ENCODE data around the gene DAPK3.

DAPK3 gene

GRCh38 chr19:3984908-3985642, 14.2 kb upstream of the DAPK3 start, which contains the start of gene EEF2:
TSS of gene EEF2 (minus strand) at chr19:3985463. CDS start at chr19:3985380, 83 bp downstream.
- Mint-ChIP-seq H3K27ac (peak within 1 kb of the TSS; percentile 90), H3K36me3 (peaks cover 37% of the 10 kb centered on the region), H3K4me1 (peaks cover 59% of the 10 kb centered on the region), H3K27me3 (no peaks in the 10 kb centered on the region), H3K4me3 (peak within 1 kb of the TSS; percentile 97), H3K9me3 (no peaks in the 10 kb centered on the region)
- peak; percentile 92 for DNase-seq
- CTCF ChIA-PET: interaction anchor here (1.1 to 1.7 kb wide), 7 partner anchors 16 to 223 kb away, joined by 3 to 14 read pairs (median 4); partner anchors contain the start of genes MRPL54 and PIAS4

DNA sequence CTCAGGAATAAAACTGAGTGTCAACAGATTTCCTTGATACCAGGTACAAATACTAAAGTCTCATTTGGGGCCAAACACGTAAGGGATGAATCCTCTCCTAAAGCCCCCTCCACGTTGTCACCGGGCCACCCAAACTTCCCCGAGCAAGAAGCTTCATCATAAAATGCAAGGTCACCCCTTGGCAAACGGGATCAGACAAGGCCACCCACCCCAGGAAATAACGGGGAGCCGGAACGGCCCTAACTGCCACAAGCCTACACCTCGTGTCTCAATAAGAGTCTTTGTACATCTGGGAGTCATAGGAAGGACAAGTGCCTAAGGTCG, 13.6 kb upstream of the DAPK3 start:
- H3K4me3 Mint-ChIP-seq: peak overlapping the region; percentile 97
- peaks cover 62% of the 10 kb centered on the region for H3K4me1 Mint-ChIP-seq
- CTCF ChIA-PET: interaction anchor here (0.9 to 1.4 kb wide), 2 partner anchors 13 to 222 kb away, joined by 3 read pairs; partner anchors contain the start of genes DAPK3 and MRPL54
- no peaks in the 10 kb centered on the region for H3K27me3 Mint-ChIP-seq
- H3K36me3 Mint-ChIP-seq: peaks cover 41% of the 10 kb centered on the region
- H3K27ac Mint-ChIP-seq: peak overlapping the region; percentile 90
- no peaks in the 10 kb centered on the region for H3K9me3 Mint-ChIP-seq
- DNase-seq: no peak

- DNase-seq: peak; percentile 22
- CTCF ChIA-PET: interaction anchor here (0.7 to 0.9 kb wide), 2 partner anchors 12 to 13 kb away, joined by 3 read pairs; partner anchors contain the start of gene DAPK3
- Mint-ChIP-seq H3K4me3 (peak overlapping the region; percentile 97), H3K27ac (peak overlapping the region; percentile 90), H3K4me1 (peaks cover 65% of the 10 kb centered on the region), H3K36me3 (peaks cover 45% of the 10 kb centered on the region), H3K9me3 (no peaks in the 10 kb centered on the region), H3K27me3 (no peaks in the 10 kb centered on the region)
Measured at GRCh38 chr19:3983936-3984583, 13.2 kb upstream of the DAPK3 start.

DNA sequence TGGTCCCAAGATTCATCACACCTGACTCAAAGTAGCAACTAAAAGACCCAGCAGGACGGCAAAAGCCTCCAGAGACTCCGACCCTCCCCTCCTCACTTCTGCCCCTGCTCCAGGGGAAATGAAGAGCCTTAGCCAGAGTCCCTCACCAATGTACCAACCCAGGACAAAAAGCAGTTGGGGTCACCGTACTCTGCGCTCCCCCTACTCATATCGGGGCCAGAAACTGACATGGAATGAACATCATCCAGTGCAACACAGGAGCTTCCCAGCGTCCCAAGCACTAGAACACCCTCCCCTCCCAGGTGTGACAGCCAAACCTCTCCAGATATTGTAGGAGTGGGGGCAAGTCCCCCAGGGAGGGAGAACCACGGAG, 12.6 kb upstream of the DAPK3 start:
- CTCF ChIA-PET: interaction anchor here (0.7 kb wide), 1 partner anchor 11 kb away, joined by 3 read pairs; no protein-coding TSS in a partner anchor
- Mint-ChIP-seq H3K27me3 (no peaks in the 10 kb centered on the region), H3K4me1 (peaks cover 65% of the 10 kb centered on the region), H3K27ac (peak overlapping the region; percentile 64), H3K4me3 (peak overlapping the region; percentile 97), H3K36me3 (peaks cover 48% of the 10 kb centered on the region), H3K9me3 (no peaks in the 10 kb centered on the region)
- no peak for DNase-seq

DNA sequence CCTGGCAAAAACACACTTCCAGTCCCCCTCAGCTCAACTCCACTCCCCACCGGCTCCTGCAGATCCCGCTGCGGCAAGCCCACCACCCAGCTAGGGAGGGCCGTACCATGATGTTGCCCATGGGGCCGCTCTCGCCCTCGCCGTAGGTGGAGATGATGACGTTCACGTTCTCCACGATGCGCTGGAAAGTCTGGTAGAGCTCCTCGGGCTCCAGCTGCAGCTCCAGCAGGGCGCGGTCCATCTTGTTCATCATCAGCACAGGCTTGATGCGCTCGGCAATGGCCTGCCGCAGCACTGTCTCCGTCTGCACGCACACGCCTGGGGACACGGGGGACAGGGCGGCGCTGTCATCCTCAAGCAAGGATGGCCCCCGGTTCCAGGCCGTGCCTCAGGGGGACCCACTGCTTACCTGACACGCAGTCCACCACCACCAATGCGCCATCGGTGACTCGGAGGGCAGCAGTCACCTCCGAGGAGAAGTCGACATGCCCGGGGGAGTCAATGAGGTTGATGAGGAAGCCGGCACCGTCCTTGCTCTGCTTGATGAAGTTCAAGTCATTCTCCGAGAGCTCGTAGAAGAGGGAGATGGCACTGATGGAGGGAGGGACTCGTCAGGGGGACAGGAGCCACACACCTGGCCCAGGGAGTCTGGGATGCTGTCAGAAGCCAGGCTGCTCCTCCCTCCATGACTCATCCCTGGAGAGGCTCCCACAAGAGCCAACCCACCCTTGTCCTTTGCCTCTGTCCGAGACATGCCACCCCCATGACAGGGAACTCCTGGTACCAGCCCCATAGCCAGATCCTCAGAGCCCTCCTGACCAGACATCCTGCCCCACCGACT, 12.0 kb upstream of the DAPK3 start:
- Mint-ChIP-seq H3K4me1 (peaks cover 63% of the 10 kb centered on the region), H3K36me3 (peaks cover 51% of the 10 kb centered on the region), H3K27ac (peak overlapping the region; percentile 64), H3K4me3 (peak overlapping the region; percentile 97), H3K27me3 (no peaks in the 10 kb centered on the region), H3K9me3 (no peaks in the 10 kb centered on the region)
- CTCF ChIA-PET: interaction anchor here (0.7 to 0.9 kb wide), 2 partner anchors 11 to 204 kb away, joined by 3 read pairs; no protein-coding TSS in a partner anchor
- DNase-seq: peak; percentile 21

GRCh38 chr19:3981736-3982681, 11.1 kb upstream of the DAPK3 start:
- Mint-ChIP-seq H3K4me1 (peaks cover 55% of the 10 kb centered on the region), H3K4me3 (peak overlapping the region; percentile 41), H3K27ac (no peak overlapping the region), H3K27me3 (no peaks in the 10 kb centered on the region), H3K9me3 (no peaks in the 10 kb centered on the region), H3K36me3 (peaks cover 56% of the 10 kb centered on the region)
- DNase-seq: no peak
- CTCF ChIA-PET: interaction anchor here (0.9 kb wide), 1 partner anchor 205 kb away, joined by 3 read pairs; no protein-coding TSS in a partner anchor

- Mint-ChIP-seq H3K9me3 (no peaks in the 10 kb centered on the region), H3K4me3 (peak overlapping the region; percentile 23), H3K4me1 (peaks cover 49% of the 10 kb centered on the region), H3K27me3 (no peaks in the 10 kb centered on the region), H3K27ac (no peak overlapping the region), H3K36me3 (peaks cover 59% of the 10 kb centered on the region)
- no peak for DNase-seq
- CTCF ChIA-PET: no interaction called here
Measured at GRCh38 chr19:3981373-3981735, 10.5 kb upstream of the DAPK3 start.

DNA sequence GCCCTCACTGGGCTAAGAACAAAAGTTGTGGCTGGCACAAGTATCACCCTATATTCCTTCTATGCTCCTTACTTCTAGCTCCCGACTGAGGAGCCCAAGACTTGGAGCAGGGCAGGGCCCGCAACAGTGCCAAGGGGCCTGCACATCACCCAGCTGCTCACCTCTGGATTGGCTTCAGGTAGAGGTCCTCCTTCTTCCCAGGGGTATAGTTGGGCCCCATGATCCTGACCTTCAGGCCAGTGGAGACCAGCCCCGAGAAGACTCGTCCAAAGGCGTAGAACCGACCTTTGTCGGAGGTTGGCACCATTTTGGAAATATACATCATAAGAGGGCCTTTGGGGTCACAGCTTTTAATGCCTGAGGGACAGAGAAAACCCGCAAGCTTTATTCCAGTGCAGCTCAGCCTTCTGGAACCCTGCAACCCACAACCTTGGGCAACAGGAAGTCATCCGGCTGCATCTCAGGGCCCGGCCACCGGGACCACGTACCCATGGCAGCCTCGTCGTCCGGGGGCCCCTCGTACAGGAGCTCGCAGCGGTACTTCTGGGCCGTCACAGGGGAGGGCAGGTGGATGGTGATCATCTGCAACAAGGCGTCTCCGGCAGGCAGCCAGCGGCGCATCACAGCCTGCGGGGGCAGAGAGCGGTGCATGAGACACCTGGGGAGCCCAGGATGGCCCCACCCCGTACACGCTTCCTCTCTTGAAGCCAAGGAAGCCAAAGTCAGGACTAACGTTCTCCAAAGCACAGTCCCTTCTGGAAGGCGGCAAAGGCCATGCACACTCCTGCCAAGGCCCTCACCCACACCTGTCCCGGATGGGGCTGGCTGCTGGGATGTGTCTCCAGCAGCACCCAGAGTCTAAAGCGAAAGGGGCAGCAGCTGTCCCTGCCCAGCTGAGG, 9.7 kb upstream of the DAPK3 start:
- CTCF ChIA-PET: no interaction called here
- Mint-ChIP-seq H3K27ac (no peak overlapping the region), H3K9me3 (no peaks in the 10 kb centered on the region), H3K4me1 (peaks cover 42% of the 10 kb centered on the region), H3K36me3 (peaks cover 66% of the 10 kb centered on the region), H3K4me3 (no peak overlapping the region), H3K27me3 (no peaks in the 10 kb centered on the region)
- no peak for DNase-seq

- Mint-ChIP-seq H3K36me3 (peaks cover 64% of the 10 kb centered on the region), H3K9me3 (no peaks in the 10 kb centered on the region), H3K27me3 (no peaks in the 10 kb centered on the region), H3K4me1 (peaks cover 36% of the 10 kb centered on the region), H3K4me3 (no peak overlapping the region), H3K27ac (no peak overlapping the region)
- CTCF ChIA-PET: no interaction called here
- no peak for DNase-seq
Measured at GRCh38 chr19:3979674-3980352, 8.9 kb upstream of the DAPK3 start.

DNA sequence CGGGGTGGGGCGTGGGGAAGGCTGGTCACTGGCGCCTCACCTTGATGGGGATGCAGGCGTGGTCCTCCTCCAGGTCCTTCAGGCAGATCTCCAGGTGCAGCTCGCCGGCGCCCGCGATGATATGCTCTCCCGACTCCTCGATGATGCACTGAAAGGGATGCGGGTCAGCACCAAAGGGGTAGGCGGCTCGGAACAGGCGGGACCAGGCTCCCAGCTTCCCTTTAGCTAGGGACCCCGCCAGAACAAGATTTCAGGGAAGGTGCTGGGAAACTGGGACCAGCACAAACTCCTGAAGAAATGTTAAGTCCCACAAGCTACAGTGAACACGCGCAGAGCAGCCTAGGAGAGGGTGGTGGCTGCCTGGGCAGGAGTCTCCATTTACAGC, 8.4 kb upstream of the DAPK3 start:
- Mint-ChIP-seq H3K27ac (no peak overlapping the region), H3K4me3 (no peak overlapping the region), H3K4me1 (peaks cover 31% of the 10 kb centered on the region), H3K36me3 (peaks cover 59% of the 10 kb centered on the region), H3K9me3 (no peaks in the 10 kb centered on the region), H3K27me3 (no peaks in the 10 kb centered on the region)
- CTCF ChIA-PET: no interaction called here
- DNase-seq: no peak

DNA sequence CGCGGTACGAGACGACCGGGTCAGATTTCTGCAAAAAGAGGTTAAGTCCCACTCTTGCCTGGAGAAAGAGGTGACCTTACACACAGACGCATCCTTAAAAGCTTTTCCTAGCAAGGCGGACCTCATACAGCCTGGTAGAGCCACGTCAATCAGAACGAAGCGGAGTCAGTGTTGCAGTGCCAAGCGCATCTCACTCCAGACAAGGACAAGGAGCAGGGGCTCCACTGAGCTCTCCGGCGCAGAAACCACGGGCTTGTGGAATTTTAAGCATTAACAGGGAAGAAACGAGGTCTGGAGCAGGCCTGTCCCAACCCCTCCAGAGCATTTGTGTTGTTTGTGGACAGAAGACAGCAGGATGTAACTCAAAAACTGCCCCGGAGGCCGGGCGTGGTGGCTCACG, 7.2 kb upstream of the DAPK3 start:
- H3K4me3 Mint-ChIP-seq: no peak overlapping the region
- CTCF ChIA-PET: no interaction called here

More for the DNA sequence above, 7.2 kb upstream of the DAPK3 start:
- H3K27ac Mint-ChIP-seq: no peak overlapping the region
- H3K4me1 Mint-ChIP-seq: peaks cover 20% of the 10 kb centered on the region
- no peak for DNase-seq
- no peaks in the 10 kb centered on the region for H3K27me3 Mint-ChIP-seq
- H3K9me3 Mint-ChIP-seq: no peaks in the 10 kb centered on the region
- H3K36me3 Mint-ChIP-seq: peaks cover 49% of the 10 kb centered on the region

Data from activated naive CD4-positive, alpha-beta T cell treated with anti-CD3 and anti-CD28 coated beads, Interleukin-2, amount 10 ng/mL, durations not matched to agents 7 days and 5 days (primary cell).